OCI-LY7 (cell line): ENCODE results near the gene FAM118B. TPM values are rescaled to one million over a fixed set of nuclear protein-coding genes. Genes with fewer than 3 reads are reported as not detected.

Experiments
- BruUV-seq: library from RNA; stranded (reverse); fragments of 400-500 nt; replicated peaks from 2 replicates; lab custom pipeline; 2021; lab: Mats Ljungman, UMichigan
- CTCF ChIA-PET: fragments of 300-600 bp; sonication (Branson Sonifier 250); formaldehyde crosslinking; loops from one replicate; lab custom pipeline; 2022; ENCODE audit warnings: antibody characterized with exemption; ENCODE audit not compliant: unreplicated experiment; lab: Charles Lee
- POLR2A ChIA-PET: fragments of 300-600 bp; sonication (Branson Sonifier 250); formaldehyde crosslinking; loops from one replicate; lab custom pipeline; 2022; ENCODE audit warnings: antibody characterized with exemption; lab: Charles Lee
- DNase-seq: peaks from one replicate; pipeline ENCODE4 v3.0.0-alpha.2; 2015; ENCODE audit warnings: low spot score
- H2AFZ ChIP-seq: fragments of 200-600 bp; sonication (generic), shearing (Covaris generic); 2 replicates; pipeline ENCODE4 v1.6.1; 2014; ENCODE audit warnings: mild to moderate bottlenecking, antibody characterized with exemption, low read length, moderate library complexity
- H3K27ac ChIP-seq: fragments of 200-600 bp; sonication (generic); 2 replicates; pipeline ENCODE4 v1.5.1; 2014; ENCODE audit warnings: mixed run types, low read depth, mild to moderate bottlenecking, moderate library complexity, low read length, inconsistent platforms; ENCODE audit not compliant: poor library complexity, severe bottlenecking
- H3K36me3 ChIP-seq: fragments of 200-600 bp; sonication (generic); 2 replicates; pipeline ENCODE4 v1.6.1; 2014; ENCODE audit warnings: mild to moderate bottlenecking, antibody characterized with exemption, low read length, moderate library complexity, mixed read lengths; ENCODE audit not compliant: insufficient read depth
- H3K4me1 ChIP-seq: fragments of 200-600 bp; sonication (generic); 2 replicates; pipeline ENCODE4 v1.5.1; 2014; ENCODE audit warnings: mild to moderate bottlenecking, low read length; ENCODE audit not compliant: insufficient read depth, poor library complexity, severe bottlenecking
- H3K4me2 ChIP-seq: fragments of 200-600 bp; sonication (generic); 2 replicates; pipeline ENCODE4 v1.6.1; 2014; ENCODE audit warnings: mild to moderate bottlenecking, low read length
- H3K4me3 ChIP-seq: fragments of 200-600 bp; sonication (generic); 2 replicates; pipeline ENCODE4 v1.5.1; 2014; ENCODE audit warnings: mild to moderate bottlenecking, low read depth, low read length; ENCODE audit not compliant: poor library complexity, severe bottlenecking
- H3K79me2 ChIP-seq: fragments of 200-600 bp; sonication (generic); 2 replicates; pipeline ENCODE4 v1.6.1; 2016; ENCODE audit warnings: low read depth, mild to moderate bottlenecking, low read length, moderate library complexity, mixed read lengths; ENCODE audit not compliant: insufficient read depth
- H3K9me2 ChIP-seq: fragments of 200-600 bp; sonication (generic); 2 replicates; pipeline ENCODE4 v1.6.1; 2016; ENCODE audit warnings: mild to moderate bottlenecking, low read length, mixed read lengths; ENCODE audit not compliant: insufficient read depth
- H3K9me3 ChIP-seq: fragments of 200-600 bp; sonication (generic); 2 replicates; pipeline ENCODE4 v1.6.1; 2014; ENCODE audit warnings: mild to moderate bottlenecking, mixed run types, low read length, mixed read lengths
- H4K20me1 ChIP-seq: fragments of 200-600 bp; sonication (generic); 2 replicates; pipeline ENCODE4 v1.6.1; 2014; ENCODE audit warnings: mild to moderate bottlenecking, antibody characterized with exemption, low read length, moderate library complexity, mixed read lengths; ENCODE audit not compliant: insufficient read depth
- EZH2phosphoT487 ChIP-seq: fragments of 200-600 bp; sonication (generic); IDR thresholded peaks from 2 replicates; pipeline ENCODE4 v1.6.1; 2018; ENCODE audit warnings: low read depth, borderline replicate concordance, mild to moderate bottlenecking, mixed run types, antibody characterized with exemption, low read length, moderate library complexity, mixed read lengths
- intact Hi-C: fragments of 100-400 bp; cut with micrococcal nuclease; formaldehyde crosslinking; loops from one replicate; pipeline ENCODE4 v1.10.0; 2022; ENCODE audit not compliant: unreplicated experiment
- total RNA-seq, 2 experiments: library from RNA; depleted of rRNA in 1 of 2; stranded (reverse); fragments of >200 nt in 1 of 2; shearing (Covaris generic) in 1 of 2; gene quantifications; 2 replicates each; pipeline ENCODE4 v1.2.3, GENCODE V29; 2014 to 2022
- TF ChIP-seq, protein P1 (sequence below): fragments of 200-600 bp; sonication (generic); conservative IDR thresholded peaks from 2 replicates; pipeline ENCODE4 v1.5.1; 2014; ENCODE audit warnings: mild to moderate bottlenecking, antibody characterized with exemption, low read length, moderate library complexity, mixed read lengths

Gene FAM118B
- total RNA-seq, 2 experiments from 2014 or later: 9.9 to 14.8 TPM

GRCh38 chr11:126282736-126283591 lies 71.4 kb downstream of the FAM118B start, which contains the start of gene TIRAP:
TIRAP (plus strand) TSS chr11:126283093; CDS start chr11:126290895, 7,802 bp downstream.
- Histone ChIP-seq H3K27ac (peak within 1 kb of the TSS; percentile 47), H3K36me3 (peaks cover 8% of the 10 kb centered on the region; the same call in 1 of the 2 replicates), H3K79me2 (no peaks in the 10 kb centered on the region), H3K4me2 (peak within 1 kb of the TSS; percentile 91), H3K4me3 (peak within 1 kb of the TSS; percentile 72), H3K4me1 (peaks cover 34% of the 10 kb centered on the region), H3K9me2 (no peaks in the 10 kb centered on the region), H3K9me3 (no peaks in the 10 kb centered on the region), H4K20me1 (no peaks in the 10 kb centered on the region), H2AFZ (peak within 1 kb of the TSS; percentile 90)
- intact Hi-C loops: loop anchor here (1.0 kb wide), 1 partner anchor 14 kb away; the partner anchor contains the start of gene FOXRED1
- DNase-seq: peak; percentile 72
- TSS peak; percentile 48 for BruUV-seq
- TF ChIP-seq, protein P1, sequence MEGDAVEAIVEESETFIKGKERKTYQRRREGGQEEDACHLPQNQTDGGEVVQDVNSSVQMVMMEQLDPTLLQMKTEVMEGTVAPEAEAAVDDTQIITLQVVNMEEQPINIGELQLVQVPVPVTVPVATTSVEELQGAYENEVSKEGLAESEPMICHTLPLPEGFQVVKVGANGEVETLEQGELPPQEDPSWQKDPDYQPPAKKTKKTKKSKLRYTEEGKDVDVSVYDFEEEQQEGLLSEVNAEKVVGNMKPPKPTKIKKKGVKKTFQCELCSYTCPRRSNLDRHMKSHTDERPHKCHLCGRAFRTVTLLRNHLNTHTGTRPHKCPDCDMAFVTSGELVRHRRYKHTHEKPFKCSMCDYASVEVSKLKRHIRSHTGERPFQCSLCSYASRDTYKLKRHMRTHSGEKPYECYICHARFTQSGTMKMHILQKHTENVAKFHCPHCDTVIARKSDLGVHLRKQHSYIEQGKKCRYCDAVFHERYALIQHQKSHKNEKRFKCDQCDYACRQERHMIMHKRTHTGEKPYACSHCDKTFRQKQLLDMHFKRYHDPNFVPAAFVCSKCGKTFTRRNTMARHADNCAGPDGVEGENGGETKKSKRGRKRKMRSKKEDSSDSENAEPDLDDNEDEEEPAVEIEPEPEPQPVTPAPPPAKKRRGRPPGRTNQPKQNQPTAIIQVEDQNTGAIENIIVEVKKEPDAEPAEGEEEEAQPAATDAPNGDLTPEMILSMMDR: no peak
- no peak for TF ChIP-seq EZH2phosphoT487
- ChIA-PET CTCF (interaction anchor here (0.6 kb wide), 1 partner anchor 307 kb away, joined by 3 read pairs; no protein-coding TSS in a partner anchor), POLR2A (interaction anchor here (0.7 to 1.7 kb wide), 5 partner anchors 11 to 185 kb away, joined by 3 to 7 read pairs (median 5); partner anchors contain the start of genes FOXRED1 and SRPRA)

DNA sequence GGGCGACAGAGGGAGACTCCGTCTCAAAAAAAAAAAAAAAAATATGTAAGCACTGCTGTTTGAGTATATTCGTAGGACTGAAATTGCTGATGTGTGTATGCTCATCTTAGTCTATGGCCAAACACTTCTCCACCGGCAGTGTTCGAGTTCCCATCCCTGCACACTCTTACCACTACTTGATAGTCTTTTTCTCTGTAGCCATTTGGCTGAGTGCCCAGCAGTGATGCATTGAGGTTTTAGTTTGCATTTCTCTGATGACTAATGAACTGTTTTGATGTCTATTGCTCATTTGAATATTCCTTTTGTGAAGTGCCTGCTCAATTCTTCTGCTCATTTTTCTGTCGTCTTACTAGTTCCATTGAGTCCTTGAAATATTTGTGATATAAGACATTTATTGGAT lies 73.2 kb downstream of the FAM118B start:
- POLR2A ChIA-PET: no interaction called here
- BruUV-seq: no TSS peak

More for the DNA sequence above, 73.2 kb downstream of the FAM118B start:
- Histone ChIP-seq H3K27ac (no peak overlapping the region), H3K4me3 (peak overlapping the region; percentile 72), H3K4me2 (peak overlapping the region; percentile 91), H3K9me3 (no peaks in the 10 kb centered on the region), H3K9me2 (no peaks in the 10 kb centered on the region), H2AFZ (no peak overlapping the region), H3K4me1 (peaks cover 34% of the 10 kb centered on the region), H4K20me1 (no peaks in the 10 kb centered on the region), H3K79me2 (no peaks in the 10 kb centered on the region), H3K36me3 (no peaks in the 10 kb centered on the region; the same call in 1 of the 2 replicates)
- TF ChIP-seq EZH2phosphoT487: no peak
- TF ChIP-seq, protein P1: no peak
- CTCF ChIA-PET: no interaction called here
- peak; percentile 41 for DNase-seq
- intact Hi-C loops: no loop called here
